Measurements from ENCODE around the gene IFI44.

IFI44 gene

GRCh38 chr1:78703806-78704205, 54.2 kb downstream of the IFI44 start:
- DNase-seq (ENCODE audit: extremely low read depth, low read depth): no peak
- no peak overlapping the region for H3K4me3 ChIP-seq (replicated peaks; ENCODE audit: low read depth, low read length)
- TF ChIP-seq CTCF (IDR thresholded peaks at IDR 0.05; ENCODE audit: low read depth, low read length, missing control alignments): no peak

GRCh38 chr1:78712467-78713051, 62.9 kb downstream of the IFI44 start:
- TF ChIP-seq CTCF (IDR thresholded peaks at IDR 0.05; ENCODE audit: low read depth, low read length, missing control alignments): no peak
- no peak for DNase-seq (ENCODE audit: extremely low read depth, low read depth)
- H3K4me3 ChIP-seq (replicated peaks; ENCODE audit: low read depth, low read length): no peak overlapping the region

- TF ChIP-seq CTCF (IDR thresholded peaks at IDR 0.05; ENCODE audit: low read depth, low read length, missing control alignments): no peak
- DNase-seq (ENCODE audit: extremely low read depth, low read depth): no peak
- no peak overlapping the region for H3K4me3 ChIP-seq (replicated peaks; ENCODE audit: low read depth, low read length)
Measured at GRCh38 chr1:78713297-78713696, 63.7 kb downstream of the IFI44 start.
